SU-DHL-6 (cell line): Measurements from ENCODE around the gene DUSP19.

Experiments used
- H2AFZ ChIP-seq: fragments of 200-600 bp; sonication (generic); 2 replicates; pipeline ENCODE4 v1.6.1; 2014; ENCODE audit warnings: low read depth, mild to moderate bottlenecking, moderate library complexity, mixed read lengths, antibody characterized with exemption, low read length; ENCODE audit not compliant: severe bottlenecking
- H3F3A ChIP-seq: fragments of 200-600 bp; shearing (Covaris generic); 2 replicates; pipeline ENCODE4 v1.6.0; 2016; ENCODE audit warnings: antibody characterized with exemption, mild to moderate bottlenecking; ENCODE audit not compliant: insufficient read depth
- H3K27ac ChIP-seq: fragments of 200-600 bp; sonication (generic); 2 replicates; pipeline ENCODE4 v1.5.1; 2016; ENCODE audit warnings: low read depth, mild to moderate bottlenecking, low read length, moderate library complexity, mixed read lengths
- H3K27me3 ChIP-seq: fragments of 200-600 bp; sonication (generic), shearing (Covaris generic); 2 replicates; pipeline ENCODE4 v1.6.0; 2014; ENCODE audit warnings: mild to moderate bottlenecking, low read length
- H3K36me3 ChIP-seq: fragments of 200-600 bp; sonication (generic); 2 replicates; pipeline ENCODE4 v1.6.1; 2014; ENCODE audit warnings: mild to moderate bottlenecking, low read length, mixed read lengths
- H3K4me2 ChIP-seq: fragments of 300-600, 200-600 bp; shearing (Covaris generic), sonication (generic); 2 replicates; pipeline ENCODE4 v1.6.0; 2014; ENCODE audit warnings: low read length, low read depth, mild to moderate bottlenecking; ENCODE audit not compliant: poor library complexity, severe bottlenecking
- H3K4me3 ChIP-seq: fragments of 200-600 bp; sonication (generic); 2 replicates; pipeline ENCODE4 v1.5.1; 2014; ENCODE audit warnings: antibody characterized with exemption, low read length, mild to moderate bottlenecking, mixed read lengths; ENCODE audit not compliant: insufficient read depth, poor library complexity, severe bottlenecking
- H3K79me2 ChIP-seq: fragments of 200-600 bp; sonication (generic); 2 replicates; pipeline ENCODE4 v1.6.1; 2014; ENCODE audit warnings: mild to moderate bottlenecking, low read length, moderate library complexity; ENCODE audit not compliant: insufficient read depth
- H3K9ac ChIP-seq: fragments of 200-600 bp; sonication (generic); 2 replicates; pipeline ENCODE4 v1.7.0; 2014; ENCODE audit warnings: mild to moderate bottlenecking, low read length
- H3K9me2 ChIP-seq: fragments of 200-600 bp; sonication (generic); replicated peaks from 2 replicates; pipeline ENCODE4 v1.6.1; 2014; ENCODE audit warnings: low read length; ENCODE audit not compliant: insufficient read depth
- H3K9me3 ChIP-seq: fragments of 200-600 bp; sonication (generic); 2 replicates; pipeline ENCODE4 v1.6.1; 2014; ENCODE audit warnings: low read length, mixed read lengths; ENCODE audit not compliant: insufficient read depth
- H4K20me1 ChIP-seq: fragments of 200-600 bp; sonication (generic); 2 replicates; pipeline ENCODE4 v1.6.1; 2014; ENCODE audit warnings: low read depth, mild to moderate bottlenecking, antibody characterized with exemption, low read length, moderate library complexity, mixed read lengths
- EZH2phosphoT487 ChIP-seq: fragments of 200-600 bp; sonication (generic), shearing (Covaris generic); conservative IDR thresholded peaks from 2 replicates; pipeline ENCODE4 v1.6.1; 2018; ENCODE audit warnings: mild to moderate bottlenecking, antibody characterized with exemption, low read length, moderate library complexity, mixed read lengths
- TF ChIP-seq, protein P1 (sequence below): fragments of 200-600 bp; sonication (generic); IDR thresholded peaks from one replicate; pipeline ENCODE4 v1.5.1; 2017; ENCODE audit warnings: antibody characterized with exemption, mild to moderate bottlenecking, low read length, moderate library complexity; ENCODE audit not compliant: insufficient read depth, poor library complexity, severe bottlenecking

The DUSP19 gene

DNA sequence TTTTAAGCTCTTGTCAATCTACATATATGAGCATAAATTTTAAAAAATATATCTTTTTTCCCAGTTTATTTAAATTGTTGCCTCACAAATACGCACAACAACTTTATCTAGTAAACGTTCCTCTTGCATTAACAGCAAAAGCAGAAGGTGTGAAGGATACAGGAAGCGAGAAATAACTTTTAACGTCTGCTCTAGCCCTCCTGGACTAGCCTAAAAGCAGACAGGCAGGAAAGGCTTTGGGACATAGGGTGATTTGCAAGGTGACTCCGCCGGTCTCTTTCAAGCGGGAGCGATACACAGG, 434 bp upstream of the DUSP19 start:
- Histone ChIP-seq H3K9ac (peak overlapping the region; percentile 41), H3F3A (no peaks in the 10 kb centered on the region)

GRCh38 chr2:183079139-183079775, 710 bp downstream of the DUSP19 start:
- Histone ChIP-seq H3K9me3 (no peaks in the 10 kb centered on the region), H3K36me3 (no peaks in the 10 kb centered on the region), H3K27me3 (no peaks in the 10 kb centered on the region), H3K27ac (no peak overlapping the region), H3K4me3 (peak overlapping the region; percentile 63), H2AFZ (peak overlapping the region; percentile 92), H3F3A (no peaks in the 10 kb centered on the region), H4K20me1 (no peaks in the 10 kb centered on the region), H3K9ac (peak overlapping the region; percentile 41), H3K79me2 (no peaks in the 10 kb centered on the region), H3K4me2 (peak overlapping the region; percentile 71), H3K9me2 (no peaks in the 10 kb centered on the region)
- TF ChIP-seq, protein P1, sequence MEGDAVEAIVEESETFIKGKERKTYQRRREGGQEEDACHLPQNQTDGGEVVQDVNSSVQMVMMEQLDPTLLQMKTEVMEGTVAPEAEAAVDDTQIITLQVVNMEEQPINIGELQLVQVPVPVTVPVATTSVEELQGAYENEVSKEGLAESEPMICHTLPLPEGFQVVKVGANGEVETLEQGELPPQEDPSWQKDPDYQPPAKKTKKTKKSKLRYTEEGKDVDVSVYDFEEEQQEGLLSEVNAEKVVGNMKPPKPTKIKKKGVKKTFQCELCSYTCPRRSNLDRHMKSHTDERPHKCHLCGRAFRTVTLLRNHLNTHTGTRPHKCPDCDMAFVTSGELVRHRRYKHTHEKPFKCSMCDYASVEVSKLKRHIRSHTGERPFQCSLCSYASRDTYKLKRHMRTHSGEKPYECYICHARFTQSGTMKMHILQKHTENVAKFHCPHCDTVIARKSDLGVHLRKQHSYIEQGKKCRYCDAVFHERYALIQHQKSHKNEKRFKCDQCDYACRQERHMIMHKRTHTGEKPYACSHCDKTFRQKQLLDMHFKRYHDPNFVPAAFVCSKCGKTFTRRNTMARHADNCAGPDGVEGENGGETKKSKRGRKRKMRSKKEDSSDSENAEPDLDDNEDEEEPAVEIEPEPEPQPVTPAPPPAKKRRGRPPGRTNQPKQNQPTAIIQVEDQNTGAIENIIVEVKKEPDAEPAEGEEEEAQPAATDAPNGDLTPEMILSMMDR = no peak
- TF ChIP-seq EZH2phosphoT487 = no peak

More for the DNA sequence above, 434 bp upstream of the DUSP19 start:
- Histone ChIP-seq H3K4me3 (peak overlapping the region; percentile 63), H3K9me2 (no peaks in the 10 kb centered on the region), H3K9me3 (no peaks in the 10 kb centered on the region), H3K4me2 (peak overlapping the region; percentile 71), H3K27me3 (no peaks in the 10 kb centered on the region), H3K27ac (no peak overlapping the region), H4K20me1 (no peaks in the 10 kb centered on the region), H3K36me3 (no peaks in the 10 kb centered on the region), H2AFZ (peak overlapping the region; percentile 92), H3K79me2 (no peaks in the 10 kb centered on the region)
- no peak for TF ChIP-seq EZH2phosphoT487
- TF ChIP-seq, protein P1 = no peak

DNA sequence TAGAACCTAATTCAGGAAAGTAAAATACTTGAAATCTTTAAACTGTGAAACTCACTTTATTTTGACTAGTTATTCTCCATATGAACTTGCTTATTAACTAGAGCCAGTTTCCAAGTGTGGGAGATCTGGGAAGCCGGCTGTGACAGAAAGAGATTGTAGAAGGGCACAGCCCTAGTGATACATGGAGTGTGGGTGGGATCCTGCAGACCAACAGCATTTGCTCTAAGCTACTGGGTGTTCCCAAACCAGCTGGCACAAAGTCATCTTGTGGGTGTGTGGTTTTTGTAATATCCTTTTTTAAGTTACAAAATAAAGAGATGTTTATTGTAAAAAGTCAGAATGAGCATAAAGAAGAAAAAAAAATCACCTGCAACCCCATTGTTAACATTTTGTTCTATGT, 3.4 kb downstream of the DUSP19 start:
- Histone ChIP-seq H3K27ac (no peak overlapping the region), H4K20me1 (no peaks in the 10 kb centered on the region), H3K4me3 (no peak overlapping the region), H3K79me2 (no peaks in the 10 kb centered on the region), H3F3A (no peaks in the 10 kb centered on the region), H3K9me3 (no peaks in the 10 kb centered on the region), H3K4me2 (no peak overlapping the region), H3K27me3 (no peaks in the 10 kb centered on the region), H3K9ac (no peak overlapping the region), H3K9me2 (no peaks in the 10 kb centered on the region), H2AFZ (no peak overlapping the region), H3K36me3 (no peaks in the 10 kb centered on the region)
- no peak for TF ChIP-seq EZH2phosphoT487
- TF ChIP-seq, protein P1 = no peak
